Cardiac fibroblast (primary cell): ENCODE results near the gene PYHIN1.

Experiments
- DNase-seq, 2 donors: peaks; one replicate each; pipeline versions ENCODE4 v3.0.0 to v3.0.0-alpha.2; 2010; ENCODE audit warnings: low read depth in 2 of 2
- H3K4me3 ChIP-seq, 2 donors: replicated peaks in 1 of 2; 1 replicate in 1 of 2; 2 replicates in 1 of 2; pipeline ENCODE4 v1.5.1; 2011; ENCODE audit warnings: low read depth in 2 of 2, low read length in 2 of 2, mild to moderate bottlenecking in 2 of 2, moderate library complexity in 1 of 2
- CTCF ChIP-seq: IDR thresholded peaks from one replicate; pipeline ENCODE4 v1.5.1; 2011; ENCODE audit warnings: low read depth, mild to moderate bottlenecking, low read length, inconsistent platforms

Gene PYHIN1

GRCh38 chr1:158932171-158932570 lies 819 bp downstream of the PYHIN1 start:
- H3K4me3 ChIP-seq, result no peak overlapping the region
- no peak for DNase-seq
- no peak for TF ChIP-seq CTCF

- no peak for TF ChIP-seq CTCF
- H3K4me3 ChIP-seq, result no peak overlapping the region
- no peak for DNase-seq
These were observed 2.3 kb downstream of the PYHIN1 start for GRCh38 chr1:158933621-158934020.

GRCh38 chr1:158939180-158939579 lies 7.8 kb downstream of the PYHIN1 start:
- DNase-seq, result no peak
- no peak for TF ChIP-seq CTCF
- H3K4me3 ChIP-seq, result no peak overlapping the region

- no peak for DNase-seq
- no peak for TF ChIP-seq CTCF
- no peak overlapping the region for H3K4me3 ChIP-seq
These were observed 10.0 kb downstream of the PYHIN1 start for GRCh38 chr1:158941317-158941716.

DNA sequence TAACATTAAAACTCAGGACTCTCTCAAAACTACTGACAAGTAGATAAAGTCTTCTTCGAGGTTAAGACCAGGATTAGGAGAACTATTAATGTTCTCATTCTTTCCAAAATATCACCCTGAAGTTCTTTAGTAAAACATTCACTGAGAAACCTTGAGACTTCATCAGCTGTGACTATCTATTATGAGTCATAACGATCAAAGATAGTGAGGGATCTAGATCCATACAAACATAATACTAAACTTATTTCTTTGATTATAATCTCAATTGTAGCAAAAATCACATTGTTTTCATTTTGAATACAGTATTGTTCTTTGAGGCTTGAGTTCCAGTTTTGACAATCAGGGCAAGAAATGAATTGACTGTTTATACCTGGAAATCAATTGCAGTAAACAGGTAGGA lies 11.1 kb downstream of the PYHIN1 start:
- TF ChIP-seq CTCF, result no peak
- no peak overlapping the region for H3K4me3 ChIP-seq
- DNase-seq, result no peak

- TF ChIP-seq CTCF, result no peak
- DNase-seq, result peak in 1 of 2 donors; percentile 27
- H3K4me3 ChIP-seq, result no peak overlapping the region
These were observed 11.7 kb downstream of the PYHIN1 start for GRCh38 chr1:158943059-158943458.

GRCh38 chr1:158945061-158945460 lies 13.7 kb downstream of the PYHIN1 start:
- TF ChIP-seq CTCF, result no peak
- no peak for DNase-seq
- no peak overlapping the region for H3K4me3 ChIP-seq
